NCI-H146 treated with DMSO at 0.1 percent for 48 hours (cell line): ENCODE results near the gene UNC79.

ENCODE experiments used
- DNase-seq: peaks from one replicate; lab custom pipeline; 2025; ENCODE audit not compliant: unreplicated experiment; lab: John Stamatoyannopoulos, UW

Gene UNC79

DNA sequence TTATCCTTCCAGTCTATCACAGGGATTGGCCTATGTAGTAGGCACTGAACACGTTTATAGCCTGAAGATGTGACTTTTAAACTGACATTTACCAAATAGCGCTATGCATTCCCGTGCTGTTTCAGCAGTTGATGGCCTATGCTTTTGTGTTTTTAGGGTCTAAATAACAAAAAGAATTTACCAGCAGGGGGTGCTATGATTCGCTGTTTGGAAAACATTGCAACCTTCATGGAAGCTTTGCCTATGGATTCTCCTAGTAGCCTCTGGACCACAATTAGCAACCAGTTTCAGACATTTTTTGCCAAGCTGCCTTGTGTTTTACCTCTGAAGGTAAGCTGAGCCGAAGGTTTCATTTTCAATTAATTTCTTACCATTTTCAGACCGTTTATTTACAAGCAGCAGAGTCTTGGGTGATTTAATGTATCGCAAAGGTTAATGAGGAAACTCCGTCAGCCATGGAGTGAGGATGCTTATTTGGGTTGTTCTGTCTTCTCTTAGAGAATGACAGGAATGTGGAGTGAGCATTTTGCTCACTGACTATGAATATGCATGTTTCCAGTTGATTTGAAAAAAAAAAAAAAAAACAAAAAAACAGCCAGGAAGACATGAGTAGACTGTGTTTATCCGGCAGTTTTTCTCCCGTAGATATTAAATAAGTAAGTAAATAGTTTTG, 224.5 kb downstream of the UNC79 start:
- DNase-seq = no peak

DNA sequence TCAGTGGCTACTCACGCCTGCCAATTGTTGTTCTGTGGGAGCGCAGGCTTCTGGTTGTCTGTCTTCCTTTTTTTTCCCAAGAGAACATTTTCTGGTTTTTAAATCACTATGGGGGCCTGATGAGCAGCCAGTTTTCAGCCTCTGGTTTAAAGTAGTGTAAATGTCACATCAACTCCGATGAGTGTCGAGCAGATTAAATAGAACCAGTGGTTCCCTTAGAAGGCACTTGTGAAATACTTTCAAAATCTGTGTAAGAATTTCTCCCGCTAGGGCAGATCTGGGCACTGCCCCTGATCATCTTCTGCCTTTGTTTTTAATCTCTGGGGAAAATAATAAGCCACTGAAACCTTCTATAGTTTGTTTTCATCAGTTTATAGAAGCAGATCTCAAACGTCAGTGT, 227.1 kb downstream of the UNC79 start:
- no peak for DNase-seq

DNA sequence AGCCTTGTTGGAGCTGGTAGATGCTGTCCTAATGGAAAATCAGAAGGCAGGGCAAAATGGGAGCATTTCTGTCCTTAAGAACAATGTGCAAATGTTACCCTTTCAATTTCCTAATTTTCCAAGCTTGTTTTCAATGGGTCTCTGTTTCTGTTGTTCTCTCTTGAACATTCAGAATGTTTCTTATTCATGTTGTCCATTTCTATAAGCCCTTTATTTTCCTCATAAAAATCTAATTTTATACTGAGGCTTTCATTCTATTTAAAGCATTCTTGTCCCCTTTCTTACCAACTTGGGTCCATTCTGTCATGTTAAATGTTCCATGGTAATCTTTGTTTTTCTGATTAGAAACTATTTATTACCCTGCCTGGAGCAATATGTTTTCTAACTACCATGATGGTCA, 232.6 kb downstream of the UNC79 start:
- DNase-seq = no peak

DNA sequence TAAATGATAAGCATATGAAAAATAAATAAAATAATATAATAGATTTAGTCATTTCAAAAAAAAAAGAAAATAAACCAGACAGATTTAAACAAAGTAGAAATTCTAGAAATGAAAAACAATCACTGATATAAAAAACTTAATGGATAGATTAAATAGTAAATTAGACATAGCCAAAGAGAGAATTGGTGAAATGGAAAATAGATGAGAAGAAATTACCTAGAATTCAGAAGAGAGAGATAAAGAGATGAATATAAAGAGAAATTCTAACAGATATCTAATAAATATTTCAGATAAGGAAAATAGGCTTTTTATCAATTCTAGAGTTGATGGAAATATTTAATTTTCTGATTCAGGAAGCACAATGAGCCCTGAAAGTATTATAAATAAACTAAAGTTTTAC, 234.4 kb downstream of the UNC79 start:
- DNase-seq = no peak

DNA sequence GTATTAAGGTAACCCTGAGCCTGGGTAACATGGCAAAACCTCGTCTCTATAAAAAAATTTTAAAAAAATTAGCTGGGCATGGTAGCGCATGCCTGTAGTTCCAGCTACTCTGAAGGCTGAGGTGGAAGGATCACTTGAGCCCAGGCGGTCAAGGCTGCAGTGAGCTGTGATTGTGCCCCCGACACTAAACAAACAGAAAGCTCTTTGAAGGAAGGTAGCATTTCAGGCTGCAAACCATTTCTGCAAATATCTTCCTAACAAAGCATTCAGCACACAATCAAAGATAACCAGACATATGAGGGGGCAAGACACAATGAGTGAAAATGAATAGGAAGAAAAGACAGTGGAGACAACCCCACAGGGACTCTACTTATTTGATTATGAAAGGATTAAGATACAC, 238.9 kb downstream of the UNC79 start:
- DNase-seq = no peak

DNA sequence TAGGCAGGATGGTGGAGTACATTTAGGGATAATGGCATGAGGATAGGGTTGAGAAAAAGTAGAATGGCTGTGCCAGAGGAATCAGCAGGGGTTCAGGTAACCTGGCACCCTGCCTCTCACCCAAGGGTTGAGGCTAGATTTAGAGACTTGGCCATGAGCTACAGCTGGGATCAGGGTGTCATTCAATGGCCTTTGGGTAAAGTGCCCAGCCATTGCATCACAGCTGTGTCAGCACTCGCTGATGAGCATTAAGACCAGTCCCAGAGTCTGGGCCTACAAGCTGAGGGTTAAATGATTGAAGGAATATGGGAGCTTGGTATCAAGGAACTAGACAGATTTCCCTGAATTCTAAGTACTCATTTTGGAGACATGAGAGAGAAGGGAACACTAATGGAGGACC, 243.6 kb downstream of the UNC79 start:
- DNase-seq = no peak

DNA sequence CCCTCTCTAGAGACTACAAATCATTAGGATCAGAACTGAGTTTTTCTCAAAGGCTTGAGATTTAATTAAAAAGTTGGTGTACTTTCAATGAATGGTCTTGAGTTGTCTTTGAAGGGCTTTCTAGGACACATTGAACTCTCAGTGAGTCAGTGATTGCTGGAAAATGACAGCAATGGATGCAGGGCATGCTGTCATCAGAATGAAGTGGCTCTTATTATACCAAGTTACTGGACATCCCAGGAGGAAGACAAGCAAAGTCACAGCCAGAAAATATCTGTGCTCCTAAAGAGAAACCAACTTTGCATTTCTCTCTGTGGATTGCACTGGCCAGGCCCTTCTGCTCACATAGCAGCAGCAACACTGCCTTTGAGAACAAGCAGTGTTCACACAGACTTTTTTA, 244.9 kb downstream of the UNC79 start:
- no peak for DNase-seq

DNA sequence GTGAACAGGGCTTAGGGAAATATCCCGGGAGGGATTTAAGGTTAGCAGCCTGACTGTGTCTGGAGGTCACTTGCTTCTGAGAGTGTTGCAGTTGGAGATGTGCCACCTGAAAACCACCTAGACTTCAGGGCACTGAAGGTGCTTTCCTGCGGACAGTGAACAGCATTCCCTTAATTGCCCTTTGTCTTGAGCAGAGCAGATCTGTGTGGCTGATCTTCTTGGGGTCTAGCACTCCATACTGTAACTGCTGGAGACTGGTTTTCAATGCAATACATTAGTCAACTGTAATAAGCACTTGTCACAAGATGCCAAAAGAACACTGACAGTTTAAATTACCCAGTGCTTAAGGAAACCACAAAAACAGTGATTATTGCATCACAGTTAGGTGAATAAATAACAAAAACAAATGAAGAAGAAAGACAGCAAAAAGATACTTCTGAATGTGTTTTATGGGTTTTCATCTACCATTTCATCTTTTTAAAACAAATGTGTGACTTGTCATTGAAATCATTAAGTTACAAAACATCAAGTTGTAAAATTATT, 245.7 kb downstream of the UNC79 start:
- no peak for DNase-seq

DNA sequence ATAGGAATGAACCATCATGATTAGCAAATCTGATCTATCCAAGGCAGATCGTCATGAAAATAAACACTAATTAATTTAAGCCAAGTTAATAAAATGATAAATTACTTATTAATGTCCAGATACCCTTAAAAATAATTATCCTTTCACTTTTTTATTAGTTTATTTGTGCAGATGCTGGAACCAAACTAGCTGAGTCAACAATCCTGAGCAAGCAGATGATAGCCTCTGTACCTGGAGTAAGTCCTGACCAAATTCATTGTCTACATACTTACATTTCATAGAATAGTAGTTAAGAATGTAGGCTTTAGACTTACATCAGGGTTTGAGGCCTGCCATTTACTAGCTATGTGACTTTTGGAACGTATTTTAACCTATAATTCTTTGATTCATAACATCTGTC, 251.7 kb downstream of the UNC79 start:
- no peak for DNase-seq

DNA sequence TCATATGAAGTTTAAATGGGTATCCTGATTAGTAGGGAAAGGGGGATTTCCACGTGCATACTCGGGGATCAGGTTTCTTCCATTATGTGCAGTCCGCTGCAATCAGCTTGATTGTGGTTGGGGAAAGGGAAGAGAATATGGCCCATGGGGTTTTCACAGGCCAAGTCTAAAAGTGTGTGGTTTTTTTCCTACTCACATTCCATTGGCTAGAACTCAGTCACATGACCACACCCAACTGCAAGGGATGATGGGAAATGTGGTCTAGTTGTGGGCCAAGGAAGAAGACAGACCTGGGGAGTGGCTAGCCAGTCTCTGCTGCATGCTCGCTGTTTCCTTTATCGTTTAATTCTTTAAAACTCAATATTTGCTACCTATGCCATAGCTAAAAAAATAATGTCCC, 252.5 kb downstream of the UNC79 start:
- no peak for DNase-seq

DNA sequence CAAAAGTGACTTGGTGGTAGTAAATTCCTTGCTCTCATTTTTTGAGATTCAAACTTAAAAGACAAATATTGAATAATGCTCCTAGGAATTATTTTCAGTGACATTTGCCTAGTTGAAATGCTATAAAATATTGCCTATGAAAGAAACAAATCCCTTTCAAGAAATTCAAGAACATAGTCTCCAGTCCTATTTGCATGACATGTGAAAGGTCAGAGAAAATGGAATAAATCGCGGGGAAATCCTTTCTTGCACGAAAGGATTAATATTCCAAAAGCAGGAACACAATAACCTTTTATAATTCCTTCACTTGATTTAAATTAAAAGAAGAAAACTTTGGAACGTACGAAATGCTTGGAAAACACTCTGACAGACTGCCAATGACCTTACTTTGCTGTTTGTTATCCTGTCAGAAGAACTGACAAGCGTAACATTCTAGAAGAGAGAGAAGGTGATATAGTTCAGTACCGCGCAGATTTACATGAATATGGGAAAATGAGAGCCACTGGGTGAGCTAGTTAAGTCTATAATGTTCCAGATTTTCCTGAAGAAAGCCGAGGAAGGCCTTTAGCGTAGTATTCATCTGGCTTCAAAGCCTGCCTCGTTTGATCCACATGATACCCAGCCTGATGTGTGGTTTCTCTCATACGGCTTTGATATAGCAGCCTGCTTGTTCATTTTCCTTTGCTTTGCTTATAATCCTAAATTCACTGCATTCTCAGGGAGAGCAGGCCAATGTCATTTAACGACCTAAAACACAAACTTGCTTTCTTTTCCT, 254.6 kb downstream of the UNC79 start:
- DNase-seq = no peak

DNA sequence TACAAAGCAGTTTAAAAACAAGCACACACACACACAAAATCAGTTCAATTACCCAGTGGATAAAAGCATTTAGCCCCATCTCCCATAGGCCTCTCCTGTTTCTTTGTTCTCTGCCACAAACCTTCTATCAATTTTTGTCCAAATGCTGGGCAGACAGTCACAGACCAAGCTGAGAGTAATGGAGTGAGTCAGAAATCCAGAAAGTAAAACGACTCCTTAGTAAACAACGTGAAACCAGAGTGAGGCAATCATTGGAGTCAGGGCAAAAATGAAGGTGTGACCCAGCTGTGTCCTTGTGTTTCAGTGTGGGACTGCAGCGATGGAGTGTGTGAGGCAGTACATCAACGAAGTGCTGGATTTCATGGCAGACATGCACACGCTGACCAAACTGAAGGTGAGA, 255.5 kb downstream of the UNC79 start:
- no peak for DNase-seq

DNA sequence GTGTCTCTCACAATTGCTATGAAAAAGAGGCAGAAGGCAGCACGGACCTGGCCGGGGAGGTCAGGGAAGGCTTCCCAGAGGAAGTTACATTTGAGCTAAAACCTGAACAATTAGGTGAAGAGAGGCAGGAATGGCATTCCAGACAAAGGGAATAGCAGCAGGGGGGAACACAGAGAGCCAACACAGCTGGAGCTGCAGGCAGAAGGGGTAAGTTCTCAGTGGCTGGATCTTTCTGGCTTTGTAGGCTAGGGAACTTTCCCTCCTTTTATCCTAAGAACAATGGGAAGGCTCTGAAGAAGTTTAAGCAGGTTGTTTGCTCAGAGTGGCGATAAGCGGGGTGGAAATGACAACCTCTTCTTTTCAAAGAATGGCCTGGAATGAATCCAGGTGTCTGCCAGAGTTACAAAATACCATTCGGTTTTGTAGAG, 257.5 kb downstream of the UNC79 start:
- DNase-seq = peak; percentile 13

DNA sequence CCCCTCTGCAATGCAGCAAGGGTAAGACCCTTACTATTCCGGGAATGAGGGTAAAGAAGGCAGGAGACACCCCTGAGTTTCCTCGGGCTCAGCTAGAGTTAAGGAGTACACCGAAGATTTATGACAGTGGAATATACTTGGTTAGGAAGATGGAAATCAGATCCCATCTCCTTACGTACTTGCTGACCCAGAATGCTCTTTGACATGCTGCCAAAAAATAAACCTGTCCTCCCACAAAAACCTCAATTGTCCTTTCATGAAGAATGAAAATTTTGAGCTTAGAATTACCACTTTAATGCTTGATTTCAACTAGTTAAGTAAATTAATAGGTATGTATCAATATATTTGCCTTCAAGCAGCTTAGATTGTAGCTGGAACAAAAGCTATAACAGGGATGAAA, 258.1 kb downstream of the UNC79 start:
- no peak for DNase-seq

DNA sequence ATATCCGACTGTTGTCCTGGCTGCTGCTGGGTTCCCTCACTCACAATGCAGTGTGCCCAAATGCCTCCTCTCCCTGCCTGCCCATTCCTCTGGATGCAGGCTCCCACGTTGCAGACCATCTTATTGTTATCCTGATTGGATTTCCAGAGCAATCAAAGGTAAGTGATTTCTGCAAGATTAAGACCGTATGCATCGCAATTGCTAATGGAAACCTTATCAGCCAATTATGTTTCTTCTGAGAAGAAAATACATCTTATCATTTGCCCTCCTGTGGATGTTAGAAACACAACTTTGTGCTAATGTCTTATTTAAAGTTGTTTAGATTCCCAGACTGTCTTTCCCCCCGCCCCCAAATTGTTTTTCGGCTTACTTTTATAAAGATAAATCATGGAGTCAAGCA, 259.4 kb downstream of the UNC79 start:
- DNase-seq = no peak

DNA sequence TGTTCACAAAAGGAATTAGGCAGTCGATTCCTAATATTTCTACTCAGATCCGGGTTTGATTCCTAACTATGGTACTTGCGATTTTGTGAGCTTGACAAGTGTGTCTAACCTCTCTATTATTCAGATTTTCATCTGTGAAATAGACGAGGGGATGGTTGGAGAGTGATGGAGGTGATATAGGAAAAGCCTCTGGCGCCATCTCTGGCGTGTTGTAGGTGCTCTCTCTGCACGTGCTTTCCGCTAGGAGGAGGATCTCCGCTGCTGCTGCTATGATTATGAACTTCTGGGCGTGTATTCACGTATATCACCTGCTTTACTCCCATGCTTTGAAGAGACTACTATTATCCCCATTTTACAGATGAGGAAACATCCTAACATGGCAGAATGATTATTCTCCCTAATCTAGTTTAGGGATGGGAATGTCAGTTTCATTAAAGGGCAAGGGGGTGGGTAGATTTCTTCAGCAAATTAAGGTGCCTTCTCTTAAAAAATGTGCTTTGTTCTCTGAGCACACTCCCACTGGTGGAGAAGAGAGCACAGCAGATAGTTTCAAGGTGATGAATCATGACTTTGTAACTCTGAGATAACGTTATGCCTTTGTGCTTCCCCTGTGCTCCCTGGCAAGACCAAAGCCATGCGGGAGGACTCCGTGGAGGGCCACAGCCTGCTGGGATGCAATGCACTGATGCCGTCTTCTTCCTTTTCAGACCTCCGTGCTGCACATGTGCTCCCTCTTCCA, 260.5 kb downstream of the UNC79 start:
- no peak for DNase-seq

DNA sequence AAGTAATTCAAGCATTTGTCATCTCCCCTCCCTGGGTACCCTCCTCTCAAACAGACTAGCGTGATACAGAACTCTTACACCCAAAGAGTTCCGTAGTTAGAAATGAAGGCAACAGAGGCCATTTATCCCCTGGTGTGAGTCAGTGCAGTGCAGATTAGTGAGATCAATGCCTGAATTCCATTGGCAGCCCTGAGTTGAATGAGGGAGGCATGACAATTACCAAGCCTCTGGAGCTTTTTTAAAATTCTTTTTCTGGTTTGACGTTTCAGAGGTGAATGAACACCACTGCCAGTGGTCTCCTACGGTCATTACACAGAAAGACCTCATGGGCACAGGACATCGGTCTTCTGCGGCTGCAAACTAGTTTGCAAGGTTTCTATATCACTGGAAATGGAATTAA, 263.2 kb downstream of the UNC79 start:
- no peak for DNase-seq

DNA sequence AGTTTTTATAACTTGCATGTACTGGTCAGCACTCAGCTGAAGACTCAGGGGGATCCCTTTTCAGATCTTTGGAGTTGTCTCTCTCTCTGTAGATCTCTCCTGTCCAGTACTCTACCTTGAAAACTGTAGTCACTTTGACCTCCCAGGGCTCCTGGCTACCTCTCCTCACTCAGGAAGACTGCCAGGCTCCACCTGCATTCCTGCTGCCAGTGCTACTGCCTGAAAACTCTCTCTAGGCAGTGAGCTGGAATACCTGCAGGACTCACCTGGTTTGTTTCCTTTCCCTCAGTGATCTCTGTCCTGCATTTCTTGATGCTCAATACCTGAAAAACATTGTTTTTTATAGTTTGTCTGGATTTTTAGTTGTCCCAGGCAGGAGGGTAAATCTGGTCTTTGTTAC, 270.2 kb downstream of the UNC79 start:
- DNase-seq = no peak

DNA sequence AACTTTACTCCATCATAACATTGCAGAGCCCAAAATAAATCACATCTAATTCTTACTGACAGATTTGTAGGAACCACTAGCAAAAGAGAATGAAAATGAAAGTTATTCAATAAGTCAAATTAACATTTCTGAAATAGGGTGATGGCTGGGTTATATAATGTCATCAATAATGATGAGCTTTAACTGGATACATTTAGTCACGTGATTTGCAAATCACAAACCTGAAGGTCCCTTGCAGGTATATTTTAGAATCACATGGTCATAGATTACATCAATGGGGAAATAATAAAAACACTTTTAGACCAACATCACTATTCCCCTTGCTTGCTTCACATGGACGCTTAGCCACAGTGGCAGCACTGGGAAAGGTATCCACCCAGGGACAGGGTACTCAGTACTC, 270.8 kb downstream of the UNC79 start:
- no peak for DNase-seq

DNA sequence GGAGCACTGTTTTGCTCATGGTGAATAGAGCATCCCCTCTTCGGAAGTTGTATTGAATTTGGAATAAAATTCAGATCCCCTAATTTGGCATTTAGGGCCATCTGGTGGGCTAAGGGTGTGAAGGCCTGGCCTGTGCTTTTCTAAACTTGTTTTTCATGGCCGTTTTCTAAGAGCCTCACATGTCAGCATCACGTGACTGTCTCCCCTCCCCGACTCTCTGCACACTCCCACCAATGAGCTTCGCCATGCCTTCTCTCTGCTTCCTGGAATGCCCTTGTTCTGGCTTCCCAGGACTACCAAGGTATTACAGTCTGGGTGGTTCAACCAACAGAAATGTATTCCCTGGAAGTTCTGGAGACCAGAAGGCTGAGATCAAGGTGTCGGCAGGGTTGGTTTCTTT, 272.2 kb downstream of the UNC79 start:
- no peak for DNase-seq

DNA sequence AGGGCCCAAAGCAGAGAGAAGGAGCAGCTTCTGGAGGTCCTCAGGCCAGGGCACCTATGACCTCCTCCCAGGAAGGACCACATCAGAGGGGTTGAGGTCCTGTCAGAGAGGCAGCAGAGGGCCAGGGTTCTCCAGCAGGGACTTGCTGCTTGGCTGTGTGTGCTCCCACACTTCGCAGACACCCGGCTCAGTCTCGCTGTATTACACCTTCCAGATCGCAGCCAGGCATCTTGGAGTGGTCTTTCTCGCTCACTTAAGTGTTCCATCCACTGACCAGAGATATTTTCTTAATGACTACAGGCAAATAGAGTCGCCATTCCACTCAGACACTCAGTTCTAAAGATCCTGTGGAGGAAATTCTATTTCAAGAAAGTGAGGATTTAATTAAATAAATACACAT, 273.2 kb downstream of the UNC79 start:
- no peak for DNase-seq
